AG08396 (cell line): ENCODE measurements around the gene FAM236C.
"Not testable (repeated sequence)": the region's sequence is repeated elsewhere in the genome, so short reads cannot be mapped to it uniquely, and the experiment has no call there.

Experiments used
- DNase-seq: peaks from one replicate; pipeline ENCODE4 v3.0.0; 2012; ENCODE audit warnings: low spot score, mixed read lengths

Gene FAM236C

GRCh38 chrX:72912315-72912714 is at the start of gene FAM236C:
FAM236C (plus strand) TSS chrX:72912615; CDS start chrX:72912715, 100 bp downstream.
- not testable (repeated sequence) for DNase-seq

- not testable (repeated sequence) for DNase-seq
Measured at GRCh38 chrX:72882898-72883297, 29.5 kb upstream of the FAM236C start.

- DNase-seq: not testable (repeated sequence)
Measured at GRCh38 chrX:72889740-72890139, 22.7 kb upstream of the FAM236C start.

DNA sequence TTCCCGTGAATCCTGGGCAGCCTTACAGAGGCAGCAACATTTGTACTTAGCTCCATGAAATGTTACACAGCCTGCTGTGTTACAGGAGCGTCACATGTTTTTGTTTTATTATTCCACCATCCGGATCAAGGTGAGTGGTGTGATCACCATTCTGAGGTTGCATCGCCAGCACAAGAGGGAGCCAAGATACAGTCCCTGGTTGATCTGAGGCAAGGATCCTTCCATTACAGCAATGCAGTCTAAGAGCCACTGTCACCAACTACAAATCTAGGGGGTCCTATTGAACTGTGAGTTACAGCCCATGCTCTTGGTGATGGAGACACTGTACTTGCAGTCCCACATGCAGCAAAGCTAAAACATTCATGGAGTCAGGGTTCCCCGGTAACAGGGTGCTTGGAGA is 3.7 kb downstream of the FAM236C start:
- DNase-seq: not testable (repeated sequence)

DNA sequence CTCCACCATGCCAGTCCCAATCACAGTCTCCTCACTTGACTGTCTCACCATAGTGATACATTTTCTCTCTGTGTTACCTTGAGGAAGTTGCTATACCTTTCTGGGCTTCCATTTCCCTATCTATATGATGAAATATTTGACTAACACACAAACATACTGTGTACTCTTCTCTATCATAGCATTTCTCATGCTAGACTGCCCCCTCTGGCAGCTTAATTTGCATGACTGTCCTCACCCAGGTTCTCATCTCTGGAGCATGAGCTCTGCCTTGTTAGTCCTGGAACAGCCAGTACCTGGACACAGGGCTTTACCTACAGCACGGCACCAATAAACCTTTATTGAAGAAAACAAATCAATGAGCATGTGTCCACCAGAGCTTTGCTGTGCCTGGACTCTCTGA is 19.9 kb downstream of the FAM236C start:
- DNase-seq: not testable (repeated sequence)

GRCh38 chrX:72936455-72936854 is 24.0 kb downstream of the FAM236C start:
- DNase-seq: not testable (repeated sequence)

- DNase-seq: not testable (repeated sequence)
Measured at GRCh38 chrX:72936882-72937455, 24.6 kb downstream of the FAM236C start.

GRCh38 chrX:72937906-72938305 is 25.5 kb downstream of the FAM236C start, which contains the start of gene FAM236A:
FAM236A (plus strand) TSS chrX:72938206; CDS start chrX:72938263, 57 bp downstream.
- not testable (repeated sequence) for DNase-seq

DNA sequence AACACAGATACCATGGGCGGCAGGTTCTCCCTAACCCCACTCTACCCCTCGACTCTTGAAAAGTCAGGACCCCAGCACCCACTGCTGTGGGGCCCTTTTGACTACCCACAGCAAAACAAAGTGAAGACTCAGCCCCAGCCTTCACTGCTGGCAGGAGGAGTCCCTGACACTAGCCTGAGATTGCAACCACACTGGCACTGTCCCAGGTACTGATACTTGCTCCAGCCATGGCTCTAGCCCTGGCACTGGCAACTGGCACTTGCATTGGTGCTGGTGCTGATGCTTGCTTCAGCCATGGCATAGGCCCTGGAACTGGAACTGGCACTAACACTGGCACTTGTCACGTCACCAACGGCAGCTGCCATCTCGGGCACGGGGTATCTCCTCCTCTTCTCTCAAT is 29.9 kb downstream of the FAM236C start:
- DNase-seq: not testable (repeated sequence)

DNA sequence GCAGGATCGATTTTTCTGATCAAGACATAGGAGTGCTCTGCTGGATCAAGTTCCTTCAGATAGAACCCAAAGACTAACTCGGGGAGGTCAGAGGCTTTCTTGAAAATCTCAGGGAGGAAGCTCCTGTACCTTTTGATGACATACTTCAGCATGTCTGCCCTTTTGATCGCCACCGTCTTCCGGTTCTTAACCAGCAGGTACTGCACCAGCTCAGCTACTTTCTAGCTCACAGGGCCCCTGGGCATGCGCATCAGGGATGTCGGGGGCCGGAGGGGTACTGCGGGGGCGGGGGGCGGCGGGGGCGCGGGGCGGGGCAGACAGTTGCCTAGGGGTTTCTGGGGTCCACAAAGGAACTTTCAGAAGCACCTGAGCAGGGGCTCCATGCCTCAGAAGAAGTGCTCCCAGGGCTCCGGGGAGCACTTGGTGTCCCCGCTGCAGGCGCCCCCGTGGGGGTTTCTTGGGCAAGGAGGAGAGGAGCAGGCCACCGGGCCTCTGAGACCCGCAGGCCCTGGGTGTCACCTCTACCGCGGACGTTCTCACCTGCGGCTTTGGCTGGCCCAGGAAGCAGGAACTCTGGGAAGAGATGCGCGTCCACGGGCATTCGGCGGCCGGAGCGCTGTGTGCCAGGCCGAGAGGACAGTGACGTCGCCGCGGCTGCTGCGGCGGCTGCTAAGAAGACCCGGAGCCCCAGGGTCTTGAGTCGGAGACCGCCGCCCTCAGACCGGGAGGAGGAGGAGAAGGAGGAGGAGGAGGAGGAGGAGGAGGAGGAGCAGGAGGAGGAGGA is 30.8 kb downstream of the FAM236C start:
- not testable (repeated sequence) for DNase-seq

DNA sequence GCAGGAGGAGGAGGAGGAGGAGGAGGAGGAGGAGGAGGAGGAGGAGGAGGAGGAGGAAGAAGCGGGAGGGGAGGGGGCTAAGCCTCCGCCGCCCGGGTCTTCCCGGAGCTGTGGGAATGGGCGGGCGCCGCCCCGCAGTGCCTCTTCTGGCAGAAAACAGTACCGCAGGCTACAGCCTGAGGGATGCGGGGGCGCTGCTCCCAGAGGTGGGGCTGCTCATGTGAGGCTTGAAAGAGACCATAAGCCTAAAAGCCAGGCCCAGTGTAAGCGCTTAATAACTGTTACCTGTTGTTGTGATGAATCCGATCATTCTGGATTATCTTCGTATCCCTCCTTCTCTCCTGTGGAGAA is 31.4 kb downstream of the FAM236C start, which contains the start of gene DMRTC1:
TSS of gene DMRTC1 (minus strand) at position 19 of the 351 bp plus-strand sequence. CDS start 68,143 bp downstream, outside the sequence.
- not testable (repeated sequence) for DNase-seq

DNA sequence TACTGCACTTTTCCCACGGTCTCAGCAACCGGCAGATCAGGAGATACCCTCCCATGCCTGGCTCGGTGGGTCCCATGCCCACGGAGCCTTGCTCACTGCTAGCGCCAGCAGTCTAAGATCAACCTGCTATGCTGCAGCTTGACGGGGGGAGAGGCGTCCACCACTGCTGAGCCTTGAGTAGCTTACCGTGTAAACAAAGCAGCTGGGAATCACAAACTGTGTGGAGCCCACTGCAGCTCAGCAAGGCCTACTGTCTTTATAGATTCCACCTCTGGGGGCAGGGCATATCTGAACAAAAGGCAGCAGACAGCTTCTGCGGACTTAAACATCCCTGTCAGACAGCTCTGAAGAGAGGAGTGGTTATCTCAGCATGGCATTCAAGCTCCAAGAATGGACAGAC is 47.6 kb downstream of the FAM236C start:
- DNase-seq: not testable (repeated sequence)
